ENCODE data around the gene POLR3G. TPM values are rescaled to one million over a fixed set of nuclear protein-coding genes. Genes with fewer than 3 reads are reported as not detected.
A peak's percentile ranks its signal among the peaks of the same experiment; 100 is the strongest.

Gene POLR3G
- total and polyA plus RNA-seq, 7 experiments from 2014 or later: 0.51 to 3.0 (median 0.95) TPM

DNA sequence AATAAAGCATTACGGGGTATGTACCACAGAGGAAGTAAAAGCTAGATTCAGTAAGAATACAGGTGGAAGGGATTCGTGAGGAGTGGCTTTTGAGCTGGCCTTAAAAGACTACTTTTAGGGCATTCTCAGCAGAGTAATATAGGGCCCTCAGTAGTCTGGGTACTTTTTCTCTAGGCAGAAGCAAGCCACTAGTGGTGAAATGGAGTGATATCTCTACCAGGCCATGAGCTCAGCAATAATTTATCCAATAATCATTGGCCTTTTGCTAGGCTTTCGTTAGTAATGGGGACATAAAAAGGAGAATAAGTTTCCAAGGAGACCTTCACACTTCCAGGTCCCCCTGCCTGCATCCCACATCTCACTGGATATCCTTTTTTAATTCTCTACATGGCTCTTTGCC lies 1.7 kb downstream of the POLR3G start:
- H3K27me3 ChIP-seq (ENCODE audit: control insufficient read depth in 2 of 2, insufficient read depth in 2 of 2, low read length in 2 of 2): no peaks in the 10 kb centered on the region
- DNase-seq: no peak
- H3K9me3 ChIP-seq (ENCODE audit: control insufficient read depth in 2 of 3, low read length in 3 of 3): no peaks in the 10 kb centered on the region
- peak overlapping the region in 1 of 9 donors; percentile 91 for H3K27ac Mint-ChIP-seq
- POLR2A ChIA-PET: interaction anchor here (0.7 to 4.5 kb wide), 2 partner anchors 397 to 906 kb away, joined by 3 to 16 read pairs; partner anchors contain the start of gene ARRDC3
- H3K4me3 Mint-ChIP-seq: no peak overlapping the region
- H3K36me3 Mint-ChIP-seq: peaks cover 2 to 5% (median 3%) of the 10 kb centered on the region in 5 donors
- H3K36me3 ChIP-seq (ENCODE audit: control insufficient read depth in 2 of 3, insufficient read depth in 3 of 3, low read length in 3 of 3): peaks cover 0 to 7% (median 0%) of the 10 kb centered on the region in 3 experiments
- no peak overlapping the region for H3K4me3 ChIP-seq (ENCODE audit: low read length)
- peaks cover 15 to 16% of the 10 kb centered on the region in 2 donors for H3K4me1 ChIP-seq (ENCODE audit: control insufficient read depth in 2 of 2, insufficient read depth in 2 of 2, low read length in 2 of 2)
- intact Hi-C loops (cut with micrococcal nuclease): loop anchor here in 1 of 2 donors (1.0 kb wide), 1 partner anchor 20 kb away; no protein-coding TSS in a partner anchor
- H3K27ac ChIP-seq (ENCODE audit: low read depth, low read length): no peak overlapping the region
- CTCF ChIA-PET: interaction anchor here (1.5 kb wide), 1 partner anchor 54 kb away, joined by 6 read pairs; the partner anchor contains the start of gene LYSMD3
- ATAC-seq: no peak
- no peaks in the 10 kb centered on the region for H3K27me3 Mint-ChIP-seq
- H3K9me3 Mint-ChIP-seq: peaks cover 0 to under 1% (median 0%) of the 10 kb centered on the region in 11 donors
- H3K4me1 Mint-ChIP-seq: peaks cover 9 to 37% (median 29%) of the 10 kb centered on the region in 7 donors

DNA sequence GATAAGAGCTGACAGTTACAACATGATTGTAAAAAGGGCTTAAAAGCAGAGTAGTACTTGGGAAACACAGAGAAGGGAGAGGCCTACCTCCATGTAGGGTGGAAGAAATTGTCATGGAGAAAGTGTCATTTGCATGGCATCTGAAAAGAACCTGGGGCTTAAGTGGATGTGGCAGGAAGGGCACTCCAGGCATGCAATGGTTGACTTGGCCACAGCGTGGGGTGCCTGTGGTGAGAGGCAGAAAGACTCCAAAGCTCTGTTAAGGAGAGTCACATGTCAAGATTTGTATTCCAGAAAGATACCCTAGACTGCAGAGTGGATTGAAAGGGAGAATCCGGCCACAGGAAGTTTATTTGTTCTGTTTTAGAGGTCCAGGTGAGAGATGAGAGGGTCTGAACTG lies 2.4 kb downstream of the POLR3G start:
- DNase-seq (no peak), ATAC-seq (no peak)
- ChIA-PET CTCF (interaction anchor here (1.5 kb wide), 1 partner anchor 53 kb away, joined by 6 read pairs; the partner anchor contains the start of gene LYSMD3), POLR2A (no interaction called here)
- Histone ChIP-seq H3K27me3 (ENCODE audit: control insufficient read depth in 2 of 2, insufficient read depth in 2 of 2, low read length in 2 of 2) (no peaks in the 10 kb centered on the region), H3K36me3 (ENCODE audit: control insufficient read depth in 2 of 3, insufficient read depth in 3 of 3, low read length in 3 of 3) (peaks cover 0 to 7% (median 0%) of the 10 kb centered on the region in 3 experiments), H3K27ac (ENCODE audit: low read depth, low read length) (no peak overlapping the region), H3K9me3 (ENCODE audit: control insufficient read depth in 2 of 3, low read length in 3 of 3) (no peaks in the 10 kb centered on the region), H3K4me1 (ENCODE audit: control insufficient read depth in 2 of 2, insufficient read depth in 2 of 2, low read length in 2 of 2) (peaks cover 15 to 16% of the 10 kb centered on the region in 2 donors), H3K4me3 (ENCODE audit: low read length) (no peak overlapping the region)
- H3K4me1 Mint-ChIP-seq: peaks cover 9 to 37% (median 23%) of the 10 kb centered on the region in 7 donors
- no peaks in the 10 kb centered on the region for H3K9me3 Mint-ChIP-seq
- H3K27ac Mint-ChIP-seq: peak overlapping the region in 1 of 9 donors; percentile 10
- intact Hi-C loops (cut with micrococcal nuclease): no loop called here
- peaks cover 0 to 3% (median 3%) of the 10 kb centered on the region in 5 donors for H3K36me3 Mint-ChIP-seq
- no peak overlapping the region for H3K4me3 Mint-ChIP-seq
- H3K27me3 Mint-ChIP-seq: no peaks in the 10 kb centered on the region

DNA sequence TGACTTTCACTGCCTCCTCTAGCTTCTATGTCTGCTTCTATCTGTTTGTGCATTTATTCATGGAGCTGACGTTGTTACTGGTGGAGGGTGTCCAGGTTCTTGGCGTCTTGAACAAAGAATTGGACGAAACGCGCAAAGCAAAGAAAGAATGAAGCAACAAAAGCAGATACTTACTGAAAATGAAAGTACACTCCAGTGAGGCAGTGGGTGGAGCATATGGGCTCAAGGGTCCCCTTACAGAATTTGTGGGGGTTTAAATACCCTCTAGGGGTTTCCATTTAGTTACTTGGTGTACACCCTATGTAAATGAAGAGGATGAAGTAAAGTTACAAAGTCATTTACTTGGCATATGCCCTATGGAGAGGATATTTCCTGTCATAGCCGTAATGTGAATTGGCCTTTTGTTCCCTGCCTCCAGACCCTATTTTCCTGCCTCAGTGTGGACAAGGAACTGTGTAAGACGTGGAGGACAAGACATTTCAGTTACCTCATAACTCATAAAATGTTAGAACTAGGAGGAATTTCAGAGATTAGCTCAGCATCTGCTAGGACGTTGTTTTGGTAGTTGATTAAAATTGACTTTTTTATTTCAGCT lies 3.1 kb downstream of the POLR3G start:
- H3K4me3 ChIP-seq (ENCODE audit: low read length): no peak overlapping the region
- H3K4me1 Mint-ChIP-seq: peaks cover 9 to 34% (median 18%) of the 10 kb centered on the region in 7 donors
- ChIA-PET CTCF (no interaction called here), POLR2A (interaction anchor here (0.7 to 1.1 kb wide), 2 partner anchors 53 to 68 kb away, joined by 3 to 4 read pairs; no protein-coding TSS in a partner anchor)
- H3K36me3 ChIP-seq (ENCODE audit: control insufficient read depth in 2 of 3, insufficient read depth in 3 of 3, low read length in 3 of 3): peaks cover 0 to 7% (median 0%) of the 10 kb centered on the region in 3 experiments
- intact Hi-C loops (cut with micrococcal nuclease): no loop called here
- H3K9me3 ChIP-seq (ENCODE audit: control insufficient read depth in 2 of 3, low read length in 3 of 3): no peaks in the 10 kb centered on the region
- H3K27me3 Mint-ChIP-seq: no peaks in the 10 kb centered on the region
- H3K27ac Mint-ChIP-seq: no peak overlapping the region
- H3K4me1 ChIP-seq (ENCODE audit: control insufficient read depth in 2 of 2, insufficient read depth in 2 of 2, low read length in 2 of 2): peaks cover 11 to 14% of the 10 kb centered on the region in 2 donors
- H3K4me3 Mint-ChIP-seq: no peak overlapping the region
- no peak for ATAC-seq
- H3K36me3 Mint-ChIP-seq: peaks cover 0 to 3% (median 3%) of the 10 kb centered on the region in 5 donors
- no peaks in the 10 kb centered on the region for H3K9me3 Mint-ChIP-seq
- H3K27ac ChIP-seq (ENCODE audit: low read depth, low read length): no peak overlapping the region
- no peaks in the 10 kb centered on the region for H3K27me3 ChIP-seq (ENCODE audit: control insufficient read depth in 2 of 2, insufficient read depth in 2 of 2, low read length in 2 of 2)
- no peak for DNase-seq

DNA sequence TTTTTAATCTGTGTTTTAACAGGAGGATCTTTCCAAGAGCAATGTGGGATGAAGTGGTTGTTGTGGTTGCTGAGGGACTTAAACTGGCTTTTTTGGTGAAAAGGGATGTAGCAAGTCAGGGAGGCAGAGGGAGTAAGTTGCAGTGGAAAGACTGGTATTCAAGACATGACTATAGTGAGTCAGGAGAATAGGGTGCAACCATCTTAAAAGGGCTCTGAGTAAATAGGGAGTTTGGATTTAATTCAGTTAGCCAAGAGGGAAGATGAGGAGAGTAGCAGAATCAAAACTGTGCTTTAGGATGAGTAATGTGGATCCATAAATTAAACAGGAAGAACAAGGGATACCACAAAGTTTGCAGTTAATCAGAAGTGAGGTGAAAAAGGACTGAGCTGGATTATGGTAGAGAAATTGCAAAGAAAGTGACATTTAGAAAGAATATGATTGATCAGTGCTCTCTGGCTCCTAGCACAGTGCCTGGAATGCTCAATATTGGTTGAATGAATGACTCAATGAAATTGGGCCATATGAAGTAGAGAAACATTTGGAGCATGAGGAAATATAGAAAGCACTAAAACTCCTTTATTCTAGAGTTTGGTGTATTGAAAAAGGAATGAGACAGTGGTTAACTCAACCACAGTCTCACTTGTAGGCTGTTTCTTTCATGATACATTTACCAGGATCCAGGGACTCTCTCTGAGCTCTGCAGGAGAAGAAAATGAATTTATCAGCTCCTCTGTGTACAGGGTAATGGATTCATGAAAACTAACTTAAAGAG lies 5.1 kb downstream of the POLR3G start:
- POLR2A ChIA-PET: no interaction called here
- Mint-ChIP-seq H3K27ac (no peak overlapping the region), H3K4me3 (no peak overlapping the region), H3K9me3 (no peaks in the 10 kb centered on the region), H3K36me3 (no peaks in the 10 kb centered on the region), H3K27me3 (no peaks in the 10 kb centered on the region), H3K4me1 (peaks cover 0 to 26% (median 8%) of the 10 kb centered on the region in 7 donors)
- no peak for DNase-seq
- ATAC-seq: no peak
- CTCF ChIA-PET: no interaction called here
- intact Hi-C loops (cut with micrococcal nuclease): no loop called here
- Histone ChIP-seq H3K27me3 (ENCODE audit: control insufficient read depth in 2 of 2, insufficient read depth in 2 of 2, low read length in 2 of 2) (no peaks in the 10 kb centered on the region), H3K9me3 (ENCODE audit: control insufficient read depth in 2 of 3, low read length in 3 of 3) (no peaks in the 10 kb centered on the region), H3K4me3 (ENCODE audit: low read length) (no peak overlapping the region), H3K36me3 (ENCODE audit: control insufficient read depth in 2 of 3, insufficient read depth in 3 of 3, low read length in 3 of 3) (no peaks in the 10 kb centered on the region), H3K4me1 (ENCODE audit: control insufficient read depth in 2 of 2, insufficient read depth in 2 of 2, low read length in 2 of 2) (peaks cover 4% of the 10 kb centered on the region in 2 donors), H3K27ac (ENCODE audit: low read depth, low read length) (no peak overlapping the region)

DNA sequence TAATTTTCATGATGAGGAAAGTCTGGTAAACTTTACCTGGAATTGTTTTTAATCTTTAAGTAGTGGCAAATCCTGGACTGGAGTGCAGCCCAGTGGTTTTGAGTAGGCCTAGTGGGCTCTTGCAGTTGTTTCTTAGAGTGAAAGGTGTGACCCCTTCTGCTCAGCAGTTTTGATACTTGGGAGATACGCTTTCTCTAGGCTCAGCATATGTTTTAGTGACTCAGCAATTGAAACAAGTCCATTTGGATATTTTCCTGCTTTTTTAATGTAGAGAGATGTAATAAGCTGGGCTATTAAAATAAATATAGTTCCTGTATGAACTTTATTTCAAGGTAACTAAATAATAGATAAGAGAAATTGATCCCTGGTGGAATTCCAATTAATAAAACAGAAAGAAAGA lies 6.0 kb downstream of the POLR3G start:
- no peaks in the 10 kb centered on the region for H3K9me3 Mint-ChIP-seq
- H3K4me1 Mint-ChIP-seq: peaks cover 0 to 19% (median 0%) of the 10 kb centered on the region in 7 donors

DNA sequence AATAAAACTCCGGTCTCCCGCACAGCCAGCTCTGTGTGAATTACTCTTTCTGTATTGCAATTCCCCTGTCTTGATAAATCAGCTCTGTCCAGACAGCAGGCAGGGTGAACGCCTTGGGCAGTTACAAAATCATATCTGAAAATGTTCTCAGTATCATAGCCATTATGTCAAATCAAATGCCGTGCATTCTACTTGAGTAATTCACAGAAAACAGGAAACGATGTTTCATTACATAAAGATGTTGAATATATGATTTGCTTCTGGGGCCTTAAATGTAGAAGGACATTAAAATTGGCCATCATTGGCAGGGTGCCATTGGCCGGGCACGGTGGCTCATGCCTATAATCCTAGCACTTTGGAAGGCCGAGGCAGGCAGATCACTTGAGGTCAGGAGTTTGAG lies 8.5 kb downstream of the POLR3G start:
- H3K27ac ChIP-seq (ENCODE audit: low read depth, low read length): no peak overlapping the region
- DNase-seq: no peak
- no peaks in the 10 kb centered on the region for H3K9me3 ChIP-seq (ENCODE audit: control insufficient read depth in 2 of 3, low read length in 3 of 3)
- ChIA-PET CTCF (no interaction called here), POLR2A (no interaction called here)
- no peak overlapping the region for H3K4me3 ChIP-seq (ENCODE audit: low read length)
- no peaks in the 10 kb centered on the region for H3K4me1 ChIP-seq (ENCODE audit: control insufficient read depth in 2 of 2, insufficient read depth in 2 of 2, low read length in 2 of 2)
- Mint-ChIP-seq H3K27me3 (no peaks in the 10 kb centered on the region), H3K4me3 (no peak overlapping the region), H3K4me1 (no peaks in the 10 kb centered on the region), H3K27ac (no peak overlapping the region), H3K9me3 (no peaks in the 10 kb centered on the region), H3K36me3 (peaks cover 0 to 2% (median 0%) of the 10 kb centered on the region in 5 donors)
- ATAC-seq: no peak
- H3K36me3 ChIP-seq (ENCODE audit: control insufficient read depth in 2 of 3, insufficient read depth in 3 of 3, low read length in 3 of 3): no peaks in the 10 kb centered on the region
- H3K27me3 ChIP-seq (ENCODE audit: control insufficient read depth in 2 of 2, insufficient read depth in 2 of 2, low read length in 2 of 2): no peaks in the 10 kb centered on the region
- intact Hi-C loops (cut with micrococcal nuclease): no loop called here

More for the DNA sequence above, 6.0 kb downstream of the POLR3G start:
- Histone ChIP-seq H3K27ac (ENCODE audit: low read depth, low read length) (no peak overlapping the region), H3K27me3 (ENCODE audit: control insufficient read depth in 2 of 2, insufficient read depth in 2 of 2, low read length in 2 of 2) (no peaks in the 10 kb centered on the region), H3K4me3 (ENCODE audit: low read length) (no peak overlapping the region), H3K9me3 (ENCODE audit: control insufficient read depth in 2 of 3, low read length in 3 of 3) (no peaks in the 10 kb centered on the region), H3K36me3 (ENCODE audit: control insufficient read depth in 2 of 3, insufficient read depth in 3 of 3, low read length in 3 of 3) (no peaks in the 10 kb centered on the region), H3K4me1 (ENCODE audit: control insufficient read depth in 2 of 2, insufficient read depth in 2 of 2, low read length in 2 of 2) (no peaks in the 10 kb centered on the region)
- DNase-seq (no peak), ATAC-seq (no peak)
- Mint-ChIP-seq H3K36me3 (peaks cover 0 to 2% (median 0%) of the 10 kb centered on the region in 5 donors), H3K27ac (no peak overlapping the region), H3K4me3 (no peak overlapping the region), H3K27me3 (no peaks in the 10 kb centered on the region)
- intact Hi-C loops (cut with micrococcal nuclease): no loop called here
- POLR2A ChIA-PET: no interaction called here
- CTCF ChIA-PET: no interaction called here
